ENCODE results near the gene PANX1.

Gene PANX1

DNA sequence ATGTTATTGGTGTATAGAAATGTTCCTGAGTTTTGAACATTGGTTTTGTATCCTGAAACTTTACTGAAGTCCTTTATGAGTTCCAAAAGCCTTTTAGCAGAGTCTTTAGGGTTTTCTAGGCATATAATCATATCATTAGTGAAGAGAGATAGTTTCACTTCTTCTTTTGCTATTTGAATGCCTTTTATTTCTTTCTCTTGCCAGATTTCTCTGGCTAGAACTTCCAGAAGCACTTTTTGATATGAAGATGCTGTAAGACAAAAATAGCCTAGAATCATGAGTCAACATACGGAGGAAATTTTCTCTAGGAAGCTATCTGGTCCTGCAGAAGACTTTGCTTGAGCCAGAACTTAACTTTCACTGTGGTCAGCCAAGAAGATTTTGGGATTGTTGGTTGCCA is 89.1 kb downstream of the PANX1 start:
- no peak overlapping the region for H3K4me3 ChIP-seq (ENCODE audit: low read depth, low read length)
- TF ChIP-seq, protein P1, sequence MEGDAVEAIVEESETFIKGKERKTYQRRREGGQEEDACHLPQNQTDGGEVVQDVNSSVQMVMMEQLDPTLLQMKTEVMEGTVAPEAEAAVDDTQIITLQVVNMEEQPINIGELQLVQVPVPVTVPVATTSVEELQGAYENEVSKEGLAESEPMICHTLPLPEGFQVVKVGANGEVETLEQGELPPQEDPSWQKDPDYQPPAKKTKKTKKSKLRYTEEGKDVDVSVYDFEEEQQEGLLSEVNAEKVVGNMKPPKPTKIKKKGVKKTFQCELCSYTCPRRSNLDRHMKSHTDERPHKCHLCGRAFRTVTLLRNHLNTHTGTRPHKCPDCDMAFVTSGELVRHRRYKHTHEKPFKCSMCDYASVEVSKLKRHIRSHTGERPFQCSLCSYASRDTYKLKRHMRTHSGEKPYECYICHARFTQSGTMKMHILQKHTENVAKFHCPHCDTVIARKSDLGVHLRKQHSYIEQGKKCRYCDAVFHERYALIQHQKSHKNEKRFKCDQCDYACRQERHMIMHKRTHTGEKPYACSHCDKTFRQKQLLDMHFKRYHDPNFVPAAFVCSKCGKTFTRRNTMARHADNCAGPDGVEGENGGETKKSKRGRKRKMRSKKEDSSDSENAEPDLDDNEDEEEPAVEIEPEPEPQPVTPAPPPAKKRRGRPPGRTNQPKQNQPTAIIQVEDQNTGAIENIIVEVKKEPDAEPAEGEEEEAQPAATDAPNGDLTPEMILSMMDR (IDR thresholded peaks at IDR 0.05; ENCODE audit: borderline replicate concordance, insufficient read depth, low read depth, low read length), result no peak

DNA sequence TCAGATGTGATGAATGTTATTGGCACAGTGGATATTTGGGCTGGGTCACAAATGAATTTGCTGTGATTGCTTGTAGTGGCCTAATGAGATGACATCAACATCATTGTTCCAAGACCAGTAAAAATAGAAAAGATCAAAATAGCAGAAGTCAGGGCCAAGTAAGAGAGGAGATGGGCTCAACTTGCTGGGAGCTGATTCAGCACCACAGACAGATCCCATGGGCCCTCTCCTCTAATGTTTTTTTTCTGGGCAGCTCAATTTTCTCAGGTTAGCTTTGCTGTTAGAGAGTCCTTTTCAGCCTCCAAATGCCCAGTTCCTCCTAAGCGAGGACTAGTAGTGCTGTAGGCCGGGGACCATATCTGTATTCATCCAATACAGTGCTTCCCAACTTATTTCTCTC is 89.7 kb downstream of the PANX1 start:
- TF ChIP-seq, protein P1 (IDR thresholded peaks at IDR 0.05; ENCODE audit: borderline replicate concordance, insufficient read depth, low read depth, low read length), result no peak
- no peak overlapping the region for H3K4me3 ChIP-seq (ENCODE audit: low read depth, low read length)

DNA sequence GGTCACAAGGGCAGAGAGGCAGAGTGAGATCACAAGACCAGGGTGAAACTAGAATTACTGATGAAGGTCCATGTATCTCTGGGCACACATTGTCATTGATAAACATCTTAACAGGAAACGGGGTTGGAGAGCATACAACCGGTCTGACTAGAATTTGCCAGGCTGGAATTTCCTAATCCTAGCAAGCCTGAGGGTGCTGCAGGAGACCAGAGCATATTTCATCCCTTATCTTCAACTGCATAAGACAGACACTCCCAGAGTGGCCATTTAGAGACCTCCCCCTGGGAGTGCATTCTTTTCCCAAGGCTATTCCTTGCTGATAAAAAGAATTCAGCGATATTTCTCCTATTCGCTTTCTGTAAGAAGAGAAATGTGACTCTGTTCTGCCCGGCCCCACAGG is 91.1 kb downstream of the PANX1 start:
- TF ChIP-seq, protein P1 (IDR thresholded peaks at IDR 0.05; ENCODE audit: borderline replicate concordance, insufficient read depth, low read depth, low read length), result no peak
- H3K4me3 ChIP-seq (ENCODE audit: low read depth, low read length), result no peak overlapping the region

DNA sequence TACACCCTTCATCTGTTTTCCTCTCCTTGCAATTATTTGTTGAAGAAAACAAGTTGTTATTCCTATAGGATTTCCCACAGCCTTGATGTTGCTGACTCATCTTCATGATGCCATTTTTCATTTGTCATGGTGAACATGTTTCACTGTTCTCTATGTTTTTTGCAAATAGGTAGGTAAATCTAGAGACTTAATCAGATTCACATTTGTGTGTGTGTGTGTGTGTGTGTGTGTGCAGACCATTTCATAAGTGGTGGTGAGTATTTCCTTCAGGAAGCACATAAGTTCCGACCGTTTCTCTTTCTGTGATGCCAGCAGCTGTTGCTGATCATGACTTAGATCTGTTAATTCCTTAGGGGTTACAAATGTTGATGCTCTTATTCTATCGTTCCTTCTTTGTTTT is 95.4 kb downstream of the PANX1 start:
- TF ChIP-seq, protein P1 (IDR thresholded peaks at IDR 0.05; ENCODE audit: borderline replicate concordance, insufficient read depth, low read depth, low read length), result no peak
- no peak overlapping the region for H3K4me3 ChIP-seq (ENCODE audit: low read depth, low read length)
